ENCODE measurements around the gene GBP4. TPM values are rescaled to one million over a fixed set of nuclear protein-coding genes. Genes with fewer than 3 reads are reported as not detected.

GBP4 gene
- total and polyA plus RNA-seq, 5 donors: 4.9 to 12.9 (median 9.9) TPM

GRCh38 chr1:89199525-89200031, 836 bp upstream of the GBP4 start:
- H3K4me1 ChIP-seq (ENCODE audit: control insufficient read depth, insufficient read depth, low read length): peaks cover 4% of the 10 kb centered on the region
- WGBS: 34% methylated on average over 1 of the region's 1 CpG
- intact Hi-C loops (cut with DNase I): loop anchor here in 2 of 4 donors (10.0 kb wide), 2 partner anchors 75 to 155 kb away; partner anchors contain the start of gene GBP5 (in 1 of the 2)
- no peaks in the 10 kb centered on the region for H3K27me3 ChIP-seq (ENCODE audit: control insufficient read depth, insufficient read depth)
- peak overlapping the region; percentile 58 for H3K27ac ChIP-seq (ENCODE audit: low read length)
- ATAC-seq: no peak
- peak overlapping the region; percentile 94 for H3K4me3 ChIP-seq (ENCODE audit: low read length)
- DNase-seq: no peak
- no peaks in the 10 kb centered on the region for H3K9me3 ChIP-seq (ENCODE audit: control insufficient read depth, low read length)

- H3K9me3 ChIP-seq (ENCODE audit: control insufficient read depth, low read length): no peaks in the 10 kb centered on the region
- H3K4me1 ChIP-seq (ENCODE audit: control insufficient read depth, insufficient read depth, low read length): peaks cover 4% of the 10 kb centered on the region
- H3K27ac ChIP-seq (ENCODE audit: low read length): peak overlapping the region; percentile 88
- H3K4me3 ChIP-seq (ENCODE audit: low read length): peak overlapping the region; percentile 94
- intact Hi-C loops (cut with DNase I): loop anchor here in 2 of 4 donors (10.0 kb wide), 2 partner anchors 77 to 157 kb away; partner anchors contain the start of gene GBP5 (in 1 of the 2)
- no peaks in the 10 kb centered on the region for H3K27me3 ChIP-seq (ENCODE audit: control insufficient read depth, insufficient read depth)
- DNase-seq (no peak), ATAC-seq (peak in 1 of 2 donors; percentile 5)
- 1% methylated on average over 8 of the region's 8 CpGs for WGBS
These were observed 661 bp downstream of the GBP4 start for GRCh38 chr1:89198081-89198480.

GRCh38 chr1:89195476-89195875, 3.3 kb downstream of the GBP4 start:
- Histone ChIP-seq H3K27me3 (ENCODE audit: control insufficient read depth, insufficient read depth) (no peaks in the 10 kb centered on the region), H3K27ac (ENCODE audit: low read length) (no peak overlapping the region), H3K4me1 (ENCODE audit: control insufficient read depth, insufficient read depth, low read length) (no peaks in the 10 kb centered on the region), H3K9me3 (ENCODE audit: control insufficient read depth, low read length) (no peaks in the 10 kb centered on the region), H3K4me3 (ENCODE audit: low read length) (peak overlapping the region; percentile 4)
- DNase-seq: no peak
- 62% methylated on average over 3 of the region's 3 CpGs for WGBS
- no peak for ATAC-seq
- intact Hi-C loops (cut with DNase I): loop anchor here in 2 of 4 donors (10.0 kb wide), 2 partner anchors 79 to 159 kb away; partner anchors contain the start of gene GBP5 (in 1 of the 2)

DNA sequence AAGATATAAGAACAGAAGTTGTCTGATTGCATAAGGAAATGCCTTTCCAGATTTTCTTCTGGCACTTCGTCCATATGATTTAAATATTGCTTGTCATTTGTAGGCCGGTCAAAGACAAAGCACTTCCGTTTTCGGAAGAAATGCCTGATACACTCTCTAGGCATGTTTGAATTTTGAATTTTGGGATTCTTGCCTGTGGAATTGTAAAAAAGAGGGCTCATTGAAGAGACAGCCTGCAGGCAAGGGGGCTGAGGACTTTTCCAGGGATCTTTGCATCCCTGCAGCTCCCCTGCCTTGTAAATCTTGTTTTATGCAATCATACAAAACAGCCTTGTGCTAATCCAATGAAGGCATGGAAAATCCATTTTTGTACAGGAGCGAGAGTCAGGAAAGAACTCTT, 7.4 kb downstream of the GBP4 start:
- DNase-seq (no peak), ATAC-seq (no peak)
- H3K9me3 ChIP-seq (ENCODE audit: control insufficient read depth, low read length): no peaks in the 10 kb centered on the region
- H3K4me3 ChIP-seq (ENCODE audit: low read length): no peak overlapping the region
- intact Hi-C loops (cut with DNase I): loop anchor here in 2 of 4 donors (10.0 kb wide), 2 partner anchors 83 to 163 kb away; partner anchors contain the start of gene GBP5 (in 1 of the 2)
- no peaks in the 10 kb centered on the region for H3K27me3 ChIP-seq (ENCODE audit: control insufficient read depth, insufficient read depth)
- no peak overlapping the region for H3K27ac ChIP-seq (ENCODE audit: low read length)
- no peaks in the 10 kb centered on the region for H3K4me1 ChIP-seq (ENCODE audit: control insufficient read depth, insufficient read depth, low read length)
- 58% methylated on average over 5 of the region's 5 CpGs for WGBS

DNA sequence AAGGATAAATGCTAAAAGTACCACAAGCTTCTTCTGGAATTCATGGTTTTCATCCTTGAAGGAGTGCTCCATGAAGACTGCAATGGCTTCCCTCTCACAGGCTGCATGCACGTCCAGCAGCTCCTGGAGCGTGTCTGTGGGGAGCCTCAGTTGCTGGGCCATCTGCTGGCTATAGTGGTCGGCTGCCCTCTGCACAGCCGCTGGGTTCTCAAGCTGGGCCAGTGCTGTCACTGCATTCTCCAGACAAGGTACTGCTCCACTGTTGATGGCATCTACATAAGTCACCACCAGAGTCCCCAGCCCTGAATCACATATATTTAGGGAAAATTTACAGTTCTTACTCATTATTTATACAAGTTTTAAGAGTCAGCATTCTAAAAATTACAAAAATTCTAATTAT, 8.7 kb downstream of the GBP4 start:
- WGBS: 92% methylated on average over 4 of the region's 4 CpGs
- Histone ChIP-seq H3K9me3 (ENCODE audit: control insufficient read depth, low read length) (no peaks in the 10 kb centered on the region), H3K27ac (ENCODE audit: low read length) (no peak overlapping the region), H3K4me1 (ENCODE audit: control insufficient read depth, insufficient read depth, low read length) (no peaks in the 10 kb centered on the region), H3K4me3 (ENCODE audit: low read length) (no peak overlapping the region), H3K27me3 (ENCODE audit: control insufficient read depth, insufficient read depth) (no peaks in the 10 kb centered on the region)
- no peak for DNase-seq
- no peak for ATAC-seq
- intact Hi-C loops (cut with DNase I): loop anchor here in 2 of 4 donors (10.0 kb wide), 2 partner anchors 85 to 165 kb away; partner anchors contain the start of gene GBP5 (in 1 of the 2)

GRCh38 chr1:89179343-89179742, 19.4 kb downstream of the GBP4 start:
- Histone ChIP-seq H3K4me1 (ENCODE audit: control insufficient read depth, insufficient read depth, low read length) (no peaks in the 10 kb centered on the region), H3K9me3 (ENCODE audit: control insufficient read depth, low read length) (no peaks in the 10 kb centered on the region), H3K27me3 (ENCODE audit: control insufficient read depth, insufficient read depth) (no peaks in the 10 kb centered on the region), H3K27ac (ENCODE audit: low read length) (no peak overlapping the region), H3K4me3 (ENCODE audit: low read length) (no peak overlapping the region)
- 83% methylated on average over 2 of the region's 2 CpGs for WGBS
- intact Hi-C loops (cut with DNase I): no loop called here
- DNase-seq (no peak), ATAC-seq (no peak)

GRCh38 chr1:89176971-89177370, 21.8 kb downstream of the GBP4 start:
- ATAC-seq (no peak), DNase-seq (no peak)
- intact Hi-C loops (cut with DNase I): no loop called here
- no peaks in the 10 kb centered on the region for H3K9me3 ChIP-seq (ENCODE audit: control insufficient read depth, low read length)
- WGBS: 96% methylated on average over 2 of the region's 2 CpGs
- no peak overlapping the region for H3K27ac ChIP-seq (ENCODE audit: low read length)
- no peaks in the 10 kb centered on the region for H3K27me3 ChIP-seq (ENCODE audit: control insufficient read depth, insufficient read depth)
- no peak overlapping the region for H3K4me3 ChIP-seq (ENCODE audit: low read length)
- no peaks in the 10 kb centered on the region for H3K4me1 ChIP-seq (ENCODE audit: control insufficient read depth, insufficient read depth, low read length)

- no peaks in the 10 kb centered on the region for H3K9me3 ChIP-seq (ENCODE audit: control insufficient read depth, low read length)
- H3K27ac ChIP-seq (ENCODE audit: low read length): no peak within 1 kb of the TSS
- DNase-seq (no peak), ATAC-seq (no peak)
- H3K4me3 ChIP-seq (ENCODE audit: low read length): no peak within 1 kb of the TSS
- no peaks in the 10 kb centered on the region for H3K27me3 ChIP-seq (ENCODE audit: control insufficient read depth, insufficient read depth)
- no peaks in the 10 kb centered on the region for H3K4me1 ChIP-seq (ENCODE audit: control insufficient read depth, insufficient read depth, low read length)
- intact Hi-C loops (cut with DNase I): no loop called here
These were observed 23.0 kb downstream of the GBP4 start, which contains the start of gene GBP7 for GRCh38 chr1:89175601-89176256. Gene GBP7 (minus strand): TSS chr1:89176003. CDS start chr1:89171935, 4,068 bp downstream.

DNA sequence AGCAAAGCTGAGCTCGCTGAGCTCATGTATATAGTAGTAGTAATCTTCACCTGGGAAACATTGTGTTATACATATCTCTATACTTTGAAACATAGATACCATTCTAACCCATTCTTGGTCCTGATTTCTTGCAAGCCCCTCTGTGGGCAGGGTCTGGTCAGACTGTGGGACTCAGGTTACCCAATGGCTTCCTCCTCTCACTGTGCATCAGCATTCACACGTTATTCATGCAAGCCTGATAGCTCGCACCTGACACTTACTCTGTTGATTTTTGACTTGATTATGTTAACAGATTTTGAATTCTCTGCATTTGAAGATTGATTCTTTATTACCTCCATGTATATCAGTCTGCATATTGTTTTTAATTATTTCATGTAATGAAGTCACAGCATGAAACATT, 24.3 kb downstream of the GBP4 start:
- DNase-seq (no peak), ATAC-seq (no peak)
- Histone ChIP-seq H3K27me3 (ENCODE audit: control insufficient read depth, insufficient read depth) (no peaks in the 10 kb centered on the region), H3K9me3 (ENCODE audit: control insufficient read depth, low read length) (no peaks in the 10 kb centered on the region), H3K4me1 (ENCODE audit: control insufficient read depth, insufficient read depth, low read length) (no peaks in the 10 kb centered on the region), H3K27ac (ENCODE audit: low read length) (no peak overlapping the region), H3K4me3 (ENCODE audit: low read length) (no peak overlapping the region)
- WGBS: 84% methylated on average over 3 of the region's 3 CpGs
- intact Hi-C loops (cut with DNase I): no loop called here

GRCh38 chr1:89172468-89173143, 26.1 kb downstream of the GBP4 start:
- intact Hi-C loops (cut with DNase I): no loop called here
- 97% methylated on average over 4 of the region's 4 CpGs for WGBS

GRCh38 chr1:89171067-89171438, 27.7 kb downstream of the GBP4 start:
- DNase-seq (no peak), ATAC-seq (no peak)
- Histone ChIP-seq H3K27me3 (ENCODE audit: control insufficient read depth, insufficient read depth) (no peaks in the 10 kb centered on the region), H3K4me1 (ENCODE audit: control insufficient read depth, insufficient read depth, low read length) (no peaks in the 10 kb centered on the region), H3K9me3 (ENCODE audit: control insufficient read depth, low read length) (no peaks in the 10 kb centered on the region), H3K27ac (ENCODE audit: low read length) (no peak overlapping the region), H3K4me3 (ENCODE audit: low read length) (no peak overlapping the region)
- intact Hi-C loops (cut with DNase I): no loop called here

More at GRCh38 chr1:89172468-89173143, 26.1 kb downstream of the GBP4 start:
- H3K4me1 ChIP-seq (ENCODE audit: control insufficient read depth, insufficient read depth, low read length): no peaks in the 10 kb centered on the region
- ATAC-seq (no peak), DNase-seq (no peak)
- H3K9me3 ChIP-seq (ENCODE audit: control insufficient read depth, low read length): no peaks in the 10 kb centered on the region
- no peak overlapping the region for H3K27ac ChIP-seq (ENCODE audit: low read length)
- no peaks in the 10 kb centered on the region for H3K27me3 ChIP-seq (ENCODE audit: control insufficient read depth, insufficient read depth)
- H3K4me3 ChIP-seq (ENCODE audit: low read length): no peak overlapping the region

Data from right cardiac atrium (tissue), 5 donors.